ENCODE measurements around the gene ZNF438. TPM values are rescaled to one million over a fixed set of nuclear protein-coding genes. Genes with fewer than 3 reads are reported as not detected.

ZNF438 gene
- total RNA-seq, 1 donor from 2014 or later: 1.7 TPM

DNA sequence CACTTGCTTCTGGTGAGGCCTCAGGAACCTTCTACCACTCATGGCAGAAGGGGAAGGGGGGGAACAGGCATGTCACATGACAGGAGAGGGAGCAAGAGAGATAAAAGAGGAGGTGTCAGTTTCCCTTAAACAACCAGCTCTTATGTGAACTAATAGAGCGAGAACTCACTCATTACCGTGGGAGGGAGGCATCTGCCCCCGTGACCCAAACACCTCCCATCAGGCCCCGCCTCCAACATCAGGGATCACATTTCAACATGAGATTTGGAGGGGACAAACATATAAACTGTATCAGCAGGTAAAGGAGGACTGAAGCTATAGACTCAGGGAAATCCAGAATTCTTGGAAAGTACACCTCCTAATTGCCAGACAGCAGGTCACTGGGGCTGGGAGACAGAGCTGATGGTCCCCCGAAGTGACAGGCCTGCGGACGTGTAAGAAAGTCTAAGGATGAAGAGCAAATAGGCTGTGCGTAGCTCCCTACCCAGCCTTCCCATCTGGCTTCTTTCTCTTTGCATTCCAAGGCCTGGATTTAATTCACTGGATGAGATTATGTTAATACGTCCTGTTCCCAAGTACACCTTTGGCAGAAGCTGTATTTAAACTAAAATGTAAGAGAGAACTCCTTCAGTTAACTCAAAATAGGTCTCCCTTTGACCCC lies 215.4 kb downstream of the ZNF438 start:
- H3K4me1 ChIP-seq: peaks cover 14 to 53% of the 10 kb centered on the region in 2 donors
- intact Hi-C loops (cut with DNase I): loop anchor here (5.0 kb wide), 1 partner anchor 171 kb away; no protein-coding TSS in a partner anchor
- H3K9me3 ChIP-seq: no peaks in the 10 kb centered on the region
- H3K4me3 ChIP-seq: no peak overlapping the region
- DNase-seq (ENCODE audit: low spot score in 2 of 2): no peak
- TF ChIP-seq, protein P1, sequence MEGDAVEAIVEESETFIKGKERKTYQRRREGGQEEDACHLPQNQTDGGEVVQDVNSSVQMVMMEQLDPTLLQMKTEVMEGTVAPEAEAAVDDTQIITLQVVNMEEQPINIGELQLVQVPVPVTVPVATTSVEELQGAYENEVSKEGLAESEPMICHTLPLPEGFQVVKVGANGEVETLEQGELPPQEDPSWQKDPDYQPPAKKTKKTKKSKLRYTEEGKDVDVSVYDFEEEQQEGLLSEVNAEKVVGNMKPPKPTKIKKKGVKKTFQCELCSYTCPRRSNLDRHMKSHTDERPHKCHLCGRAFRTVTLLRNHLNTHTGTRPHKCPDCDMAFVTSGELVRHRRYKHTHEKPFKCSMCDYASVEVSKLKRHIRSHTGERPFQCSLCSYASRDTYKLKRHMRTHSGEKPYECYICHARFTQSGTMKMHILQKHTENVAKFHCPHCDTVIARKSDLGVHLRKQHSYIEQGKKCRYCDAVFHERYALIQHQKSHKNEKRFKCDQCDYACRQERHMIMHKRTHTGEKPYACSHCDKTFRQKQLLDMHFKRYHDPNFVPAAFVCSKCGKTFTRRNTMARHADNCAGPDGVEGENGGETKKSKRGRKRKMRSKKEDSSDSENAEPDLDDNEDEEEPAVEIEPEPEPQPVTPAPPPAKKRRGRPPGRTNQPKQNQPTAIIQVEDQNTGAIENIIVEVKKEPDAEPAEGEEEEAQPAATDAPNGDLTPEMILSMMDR (IDR thresholded peaks at IDR 0.05): no peak
- H3K36me3 ChIP-seq: no peaks in the 10 kb centered on the region
- no peaks in the 10 kb centered on the region for H3K27me3 ChIP-seq
- peak overlapping the region; percentile 90 to 94 for H3K27ac ChIP-seq

DNA sequence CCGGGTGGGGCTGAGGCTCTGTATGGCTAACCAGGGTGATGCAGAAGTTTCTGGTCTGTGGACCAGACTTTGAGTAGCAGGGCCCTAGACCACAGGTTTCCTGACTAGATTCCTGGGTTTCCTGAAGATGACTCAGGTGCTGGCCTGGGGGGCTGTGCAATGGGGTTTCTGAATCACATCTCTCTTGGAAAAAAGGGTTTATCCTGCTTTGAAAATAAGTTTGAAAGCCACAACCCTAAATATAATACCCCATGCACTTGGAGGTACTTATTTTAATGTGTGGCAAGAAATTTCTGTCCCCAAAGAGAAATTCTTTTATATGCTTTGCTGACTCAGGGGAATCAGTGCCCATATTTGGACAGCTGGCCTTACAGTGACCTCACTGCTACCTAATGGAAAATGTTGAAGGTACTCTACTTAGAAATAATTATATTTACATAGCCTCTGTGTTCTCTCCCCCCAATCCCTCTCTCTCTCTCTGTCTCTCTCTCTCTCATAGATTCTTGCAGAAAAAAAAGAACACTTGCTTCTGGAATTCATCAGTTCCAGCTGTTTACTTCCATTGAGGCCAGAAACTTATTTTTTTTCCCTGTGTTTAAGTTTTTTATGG lies 217.7 kb downstream of the ZNF438 start:
- DNase-seq (ENCODE audit: low spot score in 2 of 2): no peak
- Histone ChIP-seq H3K27me3 (no peaks in the 10 kb centered on the region), H3K27ac (peak overlapping the region in 1 of 2 donors; percentile 93), H3K4me1 (peaks cover 14 to 50% of the 10 kb centered on the region in 2 donors), H3K4me3 (no peak overlapping the region), H3K36me3 (no peaks in the 10 kb centered on the region), H3K9me3 (no peaks in the 10 kb centered on the region)
- TF ChIP-seq, protein P1 (IDR thresholded peaks at IDR 0.05): no peak
- intact Hi-C loops (cut with DNase I): loop anchor here (2.0 kb wide), 1 partner anchor 219 kb away; no protein-coding TSS in a partner anchor

DNA sequence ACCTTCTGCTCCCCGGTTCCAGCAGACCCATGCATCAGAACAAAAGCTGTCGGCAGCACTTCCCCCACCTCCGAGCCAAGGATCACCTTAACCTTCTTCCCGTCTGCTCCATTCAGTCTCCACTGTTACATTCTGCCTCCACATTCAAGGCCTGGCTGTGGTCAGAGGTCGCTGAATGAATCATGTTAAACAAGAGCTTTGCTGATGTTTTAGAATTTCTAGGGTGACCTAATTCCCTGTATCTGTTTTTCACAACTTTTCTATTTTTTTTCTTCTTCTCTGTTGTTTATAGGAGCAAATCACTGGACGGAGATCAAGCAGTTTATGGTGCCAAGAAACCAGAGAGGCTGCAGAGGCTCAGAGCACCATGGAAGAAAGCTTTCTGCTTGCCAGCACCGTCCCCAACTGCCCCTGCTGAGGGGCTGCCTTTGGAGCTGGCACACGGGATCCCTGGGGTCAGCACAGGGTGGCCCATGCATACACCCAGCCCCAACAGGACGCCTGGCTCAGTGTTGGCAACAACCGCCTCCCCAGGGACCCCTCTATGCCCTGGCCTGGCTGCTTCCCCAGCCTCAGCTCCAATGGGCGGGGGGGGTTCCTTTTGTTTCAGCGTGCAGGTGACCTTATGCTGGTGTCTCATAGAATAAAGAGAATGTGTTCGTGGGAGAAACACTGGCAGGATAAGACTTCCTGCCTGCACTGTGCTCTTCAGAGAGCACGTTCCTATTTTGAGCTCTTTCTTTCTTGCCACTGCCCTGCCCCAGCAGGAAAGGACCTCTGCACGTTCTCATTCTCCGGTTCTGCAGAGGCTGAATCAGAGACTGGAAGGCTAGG lies 219.4 kb downstream of the ZNF438 start:
- H3K4me1 ChIP-seq: peaks cover 8 to 35% of the 10 kb centered on the region in 2 donors

DNA sequence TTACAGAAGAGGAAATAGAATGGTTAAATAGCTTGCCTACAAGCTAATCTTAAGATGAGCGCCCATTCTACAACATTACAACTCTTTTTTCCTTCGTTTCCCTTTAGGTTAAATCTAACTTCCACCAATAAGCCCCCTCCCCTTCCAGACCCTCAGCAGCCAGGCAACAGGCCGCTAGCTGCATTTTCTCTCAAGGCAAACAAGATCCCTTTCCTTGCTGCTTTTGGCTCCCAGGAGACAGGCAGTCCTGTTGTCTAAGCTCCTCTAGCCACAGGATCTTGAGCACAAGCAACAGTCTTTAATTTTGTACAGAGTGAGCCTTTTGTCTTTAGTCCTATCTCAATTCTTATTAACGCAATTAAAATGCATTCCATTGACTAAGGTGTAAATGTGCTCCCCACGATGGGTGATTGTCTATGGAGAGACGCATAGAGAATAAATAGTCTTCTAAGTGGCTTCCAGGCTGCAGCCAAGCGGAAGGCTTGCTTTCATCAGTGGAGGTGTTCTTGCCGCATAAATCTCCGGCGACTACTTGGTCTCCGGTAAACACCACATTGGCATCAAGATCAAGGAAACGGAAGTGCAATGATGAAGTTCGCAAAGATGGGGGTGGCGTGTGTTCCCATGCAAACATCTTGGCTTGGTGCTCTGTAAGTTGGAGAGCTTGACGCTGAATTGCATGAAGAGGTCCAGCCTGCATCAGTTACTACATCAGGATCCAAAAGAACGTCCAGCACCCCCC lies 220.2 kb downstream of the ZNF438 start:
- peak overlapping the region in 1 of 2 donors; percentile 54 for H3K4me3 ChIP-seq
- TF ChIP-seq, protein P1 (IDR thresholded peaks at IDR 0.05): no peak
- H3K9me3 ChIP-seq: no peaks in the 10 kb centered on the region
- peaks cover 8 to 29% of the 10 kb centered on the region in 2 donors for H3K4me1 ChIP-seq
- no peaks in the 10 kb centered on the region for H3K36me3 ChIP-seq
- DNase-seq (ENCODE audit: low spot score in 2 of 2): no peak
- no peaks in the 10 kb centered on the region for H3K27me3 ChIP-seq
- peak overlapping the region; percentile 74 to 93 for H3K27ac ChIP-seq
- intact Hi-C loops (cut with DNase I): loop anchor here (2.0 kb wide), 1 partner anchor 221 kb away; no protein-coding TSS in a partner anchor

More for the DNA sequence above, 219.4 kb downstream of the ZNF438 start:
- Histone ChIP-seq H3K36me3 (no peaks in the 10 kb centered on the region), H3K27me3 (no peaks in the 10 kb centered on the region), H3K4me3 (peak overlapping the region; percentile 0 to 54), H3K9me3 (no peaks in the 10 kb centered on the region), H3K27ac (peak overlapping the region; percentile 74 to 93)
- DNase-seq (ENCODE audit: low spot score in 2 of 2): peak in 1 of 2 donors; percentile 79
- intact Hi-C loops (cut with DNase I): loop anchor here (2.0 kb wide), 1 partner anchor 221 kb away; no protein-coding TSS in a partner anchor
- TF ChIP-seq, protein P1 (IDR thresholded peaks at IDR 0.05): no peak

DNA sequence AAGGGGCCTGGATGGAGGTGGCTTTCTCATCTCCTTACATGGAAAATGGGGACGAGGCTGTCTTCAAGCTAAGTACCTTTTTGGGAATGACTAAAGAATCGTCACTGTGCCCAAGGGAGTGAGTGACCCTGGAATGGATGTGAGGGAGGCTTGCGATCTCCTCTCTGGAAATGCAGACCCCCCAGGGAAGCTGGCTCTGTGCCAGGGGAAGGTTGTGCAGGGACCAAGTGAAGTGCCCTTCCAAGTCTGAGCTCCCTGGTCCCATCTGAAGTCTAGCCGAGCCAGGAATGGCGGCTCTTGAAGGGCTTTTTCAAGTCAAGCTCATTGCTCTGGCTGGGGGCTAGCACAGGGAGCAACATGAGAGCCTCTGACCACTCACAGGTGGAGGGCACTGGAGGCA lies 221.2 kb downstream of the ZNF438 start:
- Histone ChIP-seq H3K36me3 (no peaks in the 10 kb centered on the region), H3K27ac (peak overlapping the region; percentile 6 to 93), H3K9me3 (no peaks in the 10 kb centered on the region), H3K4me3 (no peak overlapping the region), H3K4me1 (peaks cover 8 to 23% of the 10 kb centered on the region in 2 donors), H3K27me3 (no peaks in the 10 kb centered on the region)
- intact Hi-C loops (cut with DNase I): no loop called here
- no peak for DNase-seq (ENCODE audit: low spot score in 2 of 2)
- TF ChIP-seq, protein P1 (IDR thresholded peaks at IDR 0.05): no peak

Data from ascending aorta (tissue), 2 donors.